ENCODE data around the gene TAF4B. TPM values are rescaled to one million over a fixed set of nuclear protein-coding genes. Genes with fewer than 3 reads are reported as not detected.
A peak's percentile ranks its signal among the peaks of the same experiment; 100 is the strongest.
"Not testable (repeated sequence)": the region's sequence is repeated elsewhere in the genome, so short reads cannot be mapped to it uniquely, and the experiment has no call there.

Gene TAF4B
- total RNA-seq, 2 donors from 2014 or later: 2.5 to 2.7 TPM

DNA sequence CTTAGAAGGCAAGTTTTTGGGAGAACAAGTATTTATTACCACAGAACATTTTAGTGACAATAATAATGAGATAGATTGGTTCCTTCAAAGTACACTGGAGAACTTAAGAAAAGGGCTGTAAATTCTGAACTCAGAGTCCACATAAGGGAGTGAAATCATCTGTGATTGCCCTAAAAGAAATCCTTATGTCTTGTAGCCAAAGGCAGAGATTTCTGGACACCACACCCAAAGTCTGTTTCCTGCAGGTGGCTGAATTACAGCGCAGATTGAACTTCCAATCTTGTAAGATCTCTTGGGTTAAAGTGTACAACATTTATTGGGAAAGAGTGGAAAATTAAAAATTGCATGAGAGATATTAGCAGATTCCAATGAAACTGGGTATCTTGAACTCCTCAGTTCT lies 143.8 kb downstream of the TAF4B start:
- Histone ChIP-seq H3K36me3 (no peaks in the 10 kb centered on the region), H3K27me3 (no peaks in the 10 kb centered on the region), H3K27ac (no peak overlapping the region), H3K9ac (ENCODE audit: low read depth in 2 of 2, low read length in 2 of 2) (no peak overlapping the region), H3K9me3 (no peaks in the 10 kb centered on the region), H3K4me1 (no peaks in the 10 kb centered on the region), H3K4me3 (no peak overlapping the region)
- intact Hi-C loops (cut with DNase I): no loop called here
- TF ChIP-seq, protein P1, sequence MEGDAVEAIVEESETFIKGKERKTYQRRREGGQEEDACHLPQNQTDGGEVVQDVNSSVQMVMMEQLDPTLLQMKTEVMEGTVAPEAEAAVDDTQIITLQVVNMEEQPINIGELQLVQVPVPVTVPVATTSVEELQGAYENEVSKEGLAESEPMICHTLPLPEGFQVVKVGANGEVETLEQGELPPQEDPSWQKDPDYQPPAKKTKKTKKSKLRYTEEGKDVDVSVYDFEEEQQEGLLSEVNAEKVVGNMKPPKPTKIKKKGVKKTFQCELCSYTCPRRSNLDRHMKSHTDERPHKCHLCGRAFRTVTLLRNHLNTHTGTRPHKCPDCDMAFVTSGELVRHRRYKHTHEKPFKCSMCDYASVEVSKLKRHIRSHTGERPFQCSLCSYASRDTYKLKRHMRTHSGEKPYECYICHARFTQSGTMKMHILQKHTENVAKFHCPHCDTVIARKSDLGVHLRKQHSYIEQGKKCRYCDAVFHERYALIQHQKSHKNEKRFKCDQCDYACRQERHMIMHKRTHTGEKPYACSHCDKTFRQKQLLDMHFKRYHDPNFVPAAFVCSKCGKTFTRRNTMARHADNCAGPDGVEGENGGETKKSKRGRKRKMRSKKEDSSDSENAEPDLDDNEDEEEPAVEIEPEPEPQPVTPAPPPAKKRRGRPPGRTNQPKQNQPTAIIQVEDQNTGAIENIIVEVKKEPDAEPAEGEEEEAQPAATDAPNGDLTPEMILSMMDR (IDR thresholded peaks at IDR 0.05): no peak
- no peak for DNase-seq

DNA sequence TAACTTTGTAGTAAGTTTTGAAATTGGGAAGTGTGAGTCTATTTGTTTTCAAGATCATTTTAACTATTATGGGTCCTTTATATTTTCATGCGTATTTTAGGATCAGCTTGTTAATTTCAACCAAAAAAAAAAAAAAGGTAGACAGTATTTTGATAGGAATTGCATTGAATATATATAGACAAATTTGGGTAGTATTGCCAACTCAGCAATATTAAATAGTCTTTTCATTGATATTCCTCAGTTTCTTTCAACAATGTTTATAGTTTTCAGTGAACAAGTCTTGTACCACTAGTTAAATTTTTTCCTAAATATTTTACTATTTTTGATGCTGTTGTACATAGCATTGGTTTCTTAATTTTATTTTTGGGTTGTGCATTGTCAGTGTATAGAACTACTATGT lies 149.9 kb downstream of the TAF4B start:
- Histone ChIP-seq H3K4me1 (no peaks in the 10 kb centered on the region), H3K27me3 (no peaks in the 10 kb centered on the region), H3K9me3 (no peaks in the 10 kb centered on the region), H3K9ac (ENCODE audit: low read depth in 2 of 2, low read length in 2 of 2) (no peak overlapping the region), H3K27ac (no peak overlapping the region), H3K36me3 (no peaks in the 10 kb centered on the region), H3K4me3 (no peak overlapping the region)
- intact Hi-C loops (cut with DNase I): no loop called here
- TF ChIP-seq, protein P1 (IDR thresholded peaks at IDR 0.05): no peak
- no peak for DNase-seq

DNA sequence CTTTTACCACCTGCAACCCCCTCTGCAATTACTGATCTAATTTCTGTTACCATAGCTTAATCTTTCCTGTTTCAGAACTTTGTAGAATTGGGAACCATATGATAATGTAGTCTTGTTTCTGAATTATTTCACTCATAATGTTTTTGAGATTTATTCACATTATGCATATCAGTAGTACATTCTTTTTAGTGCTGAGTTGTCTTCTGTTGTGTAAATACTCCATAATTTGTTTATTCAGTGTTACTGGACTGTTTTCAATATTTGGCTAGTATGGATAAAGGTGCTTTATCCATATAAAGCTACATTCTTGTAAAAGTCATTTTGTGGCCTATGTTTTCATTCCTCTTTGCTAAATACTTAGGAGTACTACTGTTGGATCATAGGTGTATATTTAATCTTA lies 152.5 kb downstream of the TAF4B start:
- DNase-seq: no peak
- no peaks in the 10 kb centered on the region for H3K27me3 ChIP-seq
- intact Hi-C loops (cut with DNase I): no loop called here
- no peaks in the 10 kb centered on the region for H3K4me1 ChIP-seq
- H3K36me3 ChIP-seq: no peaks in the 10 kb centered on the region
- no peak overlapping the region for H3K4me3 ChIP-seq
- H3K9ac ChIP-seq (ENCODE audit: low read depth in 2 of 2, low read length in 2 of 2): no peak overlapping the region
- TF ChIP-seq, protein P1 (IDR thresholded peaks at IDR 0.05): no peak
- no peak overlapping the region for H3K27ac ChIP-seq
- H3K9me3 ChIP-seq: no peaks in the 10 kb centered on the region

DNA sequence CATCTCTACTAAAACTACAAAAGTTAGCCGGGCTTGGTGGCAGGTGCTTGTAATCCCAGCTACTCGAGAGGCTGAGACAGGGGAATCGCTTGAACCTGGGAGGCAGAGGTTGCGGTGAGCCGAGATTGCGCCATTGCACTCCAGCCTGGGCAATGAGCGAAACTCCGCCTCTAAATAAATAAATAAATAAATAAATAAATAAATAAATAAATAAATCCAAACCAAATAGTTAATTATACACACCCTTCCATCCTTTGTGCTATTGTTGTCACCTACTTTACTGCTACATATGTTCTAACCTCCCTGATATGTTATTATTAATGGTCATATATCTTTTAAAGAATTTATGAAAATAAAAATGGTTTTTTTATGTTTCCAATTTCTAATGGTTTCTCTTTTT lies 155.3 kb downstream of the TAF4B start:
- H3K27ac ChIP-seq; intact Hi-C loops (cut with DNase I); H3K4me3 ChIP-seq; H3K9ac ChIP-seq (ENCODE audit: low read depth in 2 of 2, low read length in 2 of 2); H3K27me3 ChIP-seq; H3K9me3 ChIP-seq; H3K36me3 ChIP-seq; H3K4me1 ChIP-seq; DNase-seq: not testable (repeated sequence)

DNA sequence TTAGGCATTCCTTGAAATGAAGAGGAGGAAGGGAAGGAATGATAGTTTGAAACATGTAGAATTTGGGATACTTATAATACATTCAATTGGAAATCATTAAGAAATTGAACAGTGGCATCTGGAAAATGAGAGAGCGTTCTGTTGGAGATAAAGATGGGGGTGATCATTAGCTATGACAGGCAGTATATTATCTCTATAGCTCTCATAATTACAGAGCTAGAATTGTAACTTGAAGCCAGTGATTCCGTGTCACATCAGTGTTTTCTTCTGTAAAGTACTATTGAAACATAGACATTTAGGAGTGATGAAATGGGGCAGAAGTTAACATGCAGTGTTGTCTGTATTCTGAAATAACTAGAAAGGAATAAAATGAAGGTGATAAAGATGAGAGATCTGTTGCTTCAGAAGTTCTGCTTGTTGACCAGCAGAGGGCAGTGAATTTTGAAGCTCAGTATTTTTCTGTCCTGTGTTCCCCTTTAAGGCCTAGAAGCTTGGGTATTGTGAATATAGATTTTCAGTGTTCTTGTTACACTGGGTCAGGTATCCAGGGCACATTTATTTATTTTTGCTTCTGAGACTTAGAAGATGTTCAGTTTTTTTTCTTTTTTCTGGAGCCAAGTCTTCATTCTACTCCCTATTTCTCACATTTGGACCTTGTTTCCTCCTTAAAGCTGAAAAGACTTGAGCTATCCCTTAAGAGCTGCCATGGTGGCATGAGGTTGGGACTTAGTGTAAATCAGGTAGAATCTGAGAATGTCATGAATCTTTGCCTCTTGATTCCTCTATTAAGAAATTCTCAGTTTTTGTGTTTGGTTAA lies 157.4 kb downstream of the TAF4B start:
- Histone ChIP-seq H3K9me3 (no peaks in the 10 kb centered on the region), H3K9ac (ENCODE audit: low read depth in 2 of 2, low read length in 2 of 2) (no peak overlapping the region), H3K4me1 (no peaks in the 10 kb centered on the region), H3K36me3 (no peaks in the 10 kb centered on the region), H3K4me3 (no peak overlapping the region), H3K27me3 (no peaks in the 10 kb centered on the region), H3K27ac (no peak overlapping the region)
- intact Hi-C loops (cut with DNase I): no loop called here
- DNase-seq: no peak
- TF ChIP-seq, protein P1 (IDR thresholded peaks at IDR 0.05): peak; percentile 81

DNA sequence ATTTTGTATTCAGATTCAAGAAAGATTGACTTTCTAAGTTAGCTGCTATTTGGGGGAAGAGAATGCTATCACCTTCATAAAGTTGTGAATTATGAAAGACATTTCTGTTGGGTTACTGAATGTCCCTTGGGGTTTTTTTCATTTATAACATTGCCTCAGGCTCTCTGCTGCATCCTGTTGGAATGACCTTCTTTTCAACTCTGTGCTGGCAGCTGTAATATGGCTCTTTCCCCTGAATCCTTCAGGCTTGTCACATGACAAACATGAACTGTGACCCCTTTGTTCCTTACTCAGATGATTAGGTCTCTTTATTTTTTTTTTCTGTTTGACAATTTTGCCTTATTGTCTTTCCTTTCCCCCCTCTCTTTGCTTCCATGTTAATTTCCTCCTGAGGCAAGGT lies 159.8 kb downstream of the TAF4B start:
- Histone ChIP-seq H3K4me1 (no peaks in the 10 kb centered on the region), H3K9ac (ENCODE audit: low read depth in 2 of 2, low read length in 2 of 2) (no peak overlapping the region), H3K27me3 (no peaks in the 10 kb centered on the region), H3K27ac (no peak overlapping the region), H3K9me3 (no peaks in the 10 kb centered on the region), H3K36me3 (no peaks in the 10 kb centered on the region), H3K4me3 (no peak overlapping the region)
- TF ChIP-seq, protein P1 (IDR thresholded peaks at IDR 0.05): no peak
- intact Hi-C loops (cut with DNase I): loop anchor here (5.0 kb wide), 1 partner anchor 266 kb away; no protein-coding TSS in a partner anchor
- DNase-seq: no peak
